Measurements from ENCODE around the gene COQ8B. TPM values are rescaled to one million over a fixed set of nuclear protein-coding genes. Genes with fewer than 3 reads are reported as not detected.

Gene COQ8B
- total RNA-seq, 6 donors from 2014 or later = 46.2 to 142 (median 65.4) TPM

DNA sequence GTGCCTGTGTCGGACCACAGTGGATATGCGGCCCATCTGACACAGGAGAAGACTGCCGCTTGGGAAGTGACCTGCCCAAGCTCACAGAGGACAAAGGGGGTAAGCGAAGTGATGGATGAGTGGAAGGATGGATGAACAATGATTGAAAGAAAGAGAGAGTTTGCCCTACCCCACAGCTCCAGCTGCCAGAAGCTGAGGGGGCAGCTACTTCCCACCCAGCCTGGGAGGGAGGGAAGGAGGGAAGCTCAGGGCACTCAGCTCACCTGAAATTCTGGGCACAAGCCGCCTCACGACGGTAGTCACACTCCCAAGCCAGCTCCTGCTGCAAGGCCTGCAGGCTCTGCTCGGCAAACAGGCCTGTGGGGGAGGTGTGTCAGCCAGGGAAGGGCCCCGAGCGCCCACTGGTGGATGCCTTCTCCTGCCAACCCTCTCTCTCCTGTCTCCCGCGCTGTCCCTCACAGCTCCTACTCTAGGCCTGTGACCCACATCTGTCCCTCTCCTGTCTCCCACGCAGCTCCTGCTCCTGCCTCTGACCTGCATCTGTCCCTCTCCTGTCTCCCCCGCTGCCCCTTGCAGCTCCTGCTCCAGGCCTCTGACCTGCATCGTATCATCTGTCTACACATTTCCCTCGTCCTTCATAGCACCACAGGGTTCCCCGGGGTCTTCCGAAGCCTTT is 14.2 kb downstream of the COQ8B start:
- TF ChIP-seq EP300 (IDR thresholded peaks at IDR 0.05) = no peak
- no peak for TF ChIP-seq POLR2AphosphoS5 (IDR thresholded peaks at IDR 0.05)
- TF ChIP-seq POLR2A (IDR thresholded peaks at IDR 0.05) = no peak
- TF ChIP-seq, protein P1, sequence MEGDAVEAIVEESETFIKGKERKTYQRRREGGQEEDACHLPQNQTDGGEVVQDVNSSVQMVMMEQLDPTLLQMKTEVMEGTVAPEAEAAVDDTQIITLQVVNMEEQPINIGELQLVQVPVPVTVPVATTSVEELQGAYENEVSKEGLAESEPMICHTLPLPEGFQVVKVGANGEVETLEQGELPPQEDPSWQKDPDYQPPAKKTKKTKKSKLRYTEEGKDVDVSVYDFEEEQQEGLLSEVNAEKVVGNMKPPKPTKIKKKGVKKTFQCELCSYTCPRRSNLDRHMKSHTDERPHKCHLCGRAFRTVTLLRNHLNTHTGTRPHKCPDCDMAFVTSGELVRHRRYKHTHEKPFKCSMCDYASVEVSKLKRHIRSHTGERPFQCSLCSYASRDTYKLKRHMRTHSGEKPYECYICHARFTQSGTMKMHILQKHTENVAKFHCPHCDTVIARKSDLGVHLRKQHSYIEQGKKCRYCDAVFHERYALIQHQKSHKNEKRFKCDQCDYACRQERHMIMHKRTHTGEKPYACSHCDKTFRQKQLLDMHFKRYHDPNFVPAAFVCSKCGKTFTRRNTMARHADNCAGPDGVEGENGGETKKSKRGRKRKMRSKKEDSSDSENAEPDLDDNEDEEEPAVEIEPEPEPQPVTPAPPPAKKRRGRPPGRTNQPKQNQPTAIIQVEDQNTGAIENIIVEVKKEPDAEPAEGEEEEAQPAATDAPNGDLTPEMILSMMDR (IDR thresholded peaks at IDR 0.05) = no peak
- Histone ChIP-seq H3K27me3 (no peaks in the 10 kb centered on the region), H3K36me3 (peaks cover 18 to 82% (median 65%) of the 10 kb centered on the region in 4 donors), H3K9me3 (no peaks in the 10 kb centered on the region), H3K4me3 (no peak overlapping the region), H3K27ac (no peak overlapping the region), H3K4me1 (no peaks in the 10 kb centered on the region)
- DNase-seq = no peak
- no peak for ATAC-seq (ENCODE audit: low FRiP score in 2 of 2)
- 77 to 85% methylated on average over 18 of the region's 18 CpGs for WGBS, 2 donors

- TF ChIP-seq POLR2A (IDR thresholded peaks at IDR 0.05) = no peak
- TF ChIP-seq POLR2AphosphoS5 (IDR thresholded peaks at IDR 0.05) = no peak
- TF ChIP-seq, protein P1 (IDR thresholded peaks at IDR 0.05) = no peak
- no peak for TF ChIP-seq EP300 (IDR thresholded peaks at IDR 0.05)
- no peaks in the 10 kb centered on the region for H3K27me3 ChIP-seq
- no peaks in the 10 kb centered on the region for H3K9me3 ChIP-seq
- H3K4me1 ChIP-seq = no peaks in the 10 kb centered on the region
- no peak overlapping the region for H3K27ac ChIP-seq
- H3K36me3 ChIP-seq = peaks cover 18 to 87% (median 64%) of the 10 kb centered on the region in 4 donors
- 90 to 95% methylated on average over 6 of the region's 6 CpGs for WGBS, 2 donors
- DNase-seq (no peak), ATAC-seq (ENCODE audit: low FRiP score in 2 of 2) (no peak)
- no peak overlapping the region for H3K4me3 ChIP-seq
Observed at GRCh38 chr19:40701758-40702157, 14.9 kb downstream of the COQ8B start.

DNA sequence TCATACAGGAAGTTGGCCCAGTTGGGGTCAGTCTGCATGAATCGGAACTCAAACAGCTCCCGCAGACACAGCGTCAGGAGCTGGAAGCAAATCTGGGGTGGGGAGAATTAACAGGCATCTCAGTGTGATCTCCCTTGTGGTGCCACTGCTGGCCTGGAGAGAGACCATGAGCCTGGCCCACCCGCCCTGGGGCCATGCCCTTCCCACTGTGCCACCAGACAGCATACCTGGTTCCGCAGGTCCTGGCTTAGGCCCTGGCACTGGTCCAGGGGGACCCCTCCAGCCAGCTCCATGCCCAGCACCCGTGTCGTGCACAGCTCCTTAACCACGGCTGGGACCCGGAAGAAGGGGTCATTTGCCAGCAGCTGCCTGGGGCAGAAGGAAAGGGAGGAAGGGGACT is 16.6 kb downstream of the COQ8B start:
- Histone ChIP-seq H3K4me1 (no peaks in the 10 kb centered on the region), H3K4me3 (no peak overlapping the region), H3K36me3 (peaks cover 18 to 87% (median 59%) of the 10 kb centered on the region in 4 donors), H3K27me3 (no peaks in the 10 kb centered on the region), H3K27ac (no peak overlapping the region), H3K9me3 (no peaks in the 10 kb centered on the region)
- 92% methylated on average over 4 to 7 of the region's 9 CpGs for WGBS, 2 donors
- TF ChIP-seq EP300 (IDR thresholded peaks at IDR 0.05) = no peak
- TF ChIP-seq POLR2A (IDR thresholded peaks at IDR 0.05) = no peak
- no peak for TF ChIP-seq POLR2AphosphoS5 (IDR thresholded peaks at IDR 0.05)
- TF ChIP-seq, protein P1 (IDR thresholded peaks at IDR 0.05) = no peak
- DNase-seq (peak in 1 of 2 donors; percentile 68), ATAC-seq (ENCODE audit: low FRiP score in 2 of 2) (no peak)

DNA sequence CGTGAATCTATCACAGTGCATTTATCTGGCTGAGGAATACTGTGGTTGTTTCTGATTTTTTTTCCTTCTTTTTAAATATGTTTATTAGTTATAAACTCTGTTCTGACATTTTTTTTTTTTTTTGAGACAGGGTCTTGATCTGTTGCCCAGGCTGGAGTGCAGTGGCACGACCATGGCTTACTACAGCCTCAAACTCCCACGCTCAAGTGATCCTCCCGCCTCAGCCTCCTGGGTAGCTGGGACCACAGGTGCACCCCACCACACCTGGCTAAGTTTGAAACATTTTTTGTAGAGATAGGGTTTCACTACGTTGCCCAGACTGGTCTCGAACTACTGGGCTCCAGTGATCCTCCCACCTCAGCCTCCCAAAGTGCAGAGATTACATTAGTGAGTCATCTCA is 19.7 kb downstream of the COQ8B start:
- no peaks in the 10 kb centered on the region for H3K4me1 ChIP-seq
- no peaks in the 10 kb centered on the region for H3K9me3 ChIP-seq
- no peak overlapping the region for H3K4me3 ChIP-seq
- 95 to 96% methylated on average over 6 of the region's 6 CpGs for WGBS, 2 donors
- ATAC-seq (ENCODE audit: low FRiP score in 2 of 2) (no peak), DNase-seq (no peak)
- no peak overlapping the region for H3K27ac ChIP-seq
- peaks cover 3 to 83% (median 36%) of the 10 kb centered on the region in 4 donors for H3K36me3 ChIP-seq
- no peak for TF ChIP-seq POLR2AphosphoS5 (IDR thresholded peaks at IDR 0.05)
- no peak for TF ChIP-seq EP300 (IDR thresholded peaks at IDR 0.05)
- TF ChIP-seq POLR2A (IDR thresholded peaks at IDR 0.05) = no peak
- TF ChIP-seq, protein P1 (IDR thresholded peaks at IDR 0.05) = no peak
- H3K27me3 ChIP-seq = no peaks in the 10 kb centered on the region

DNA sequence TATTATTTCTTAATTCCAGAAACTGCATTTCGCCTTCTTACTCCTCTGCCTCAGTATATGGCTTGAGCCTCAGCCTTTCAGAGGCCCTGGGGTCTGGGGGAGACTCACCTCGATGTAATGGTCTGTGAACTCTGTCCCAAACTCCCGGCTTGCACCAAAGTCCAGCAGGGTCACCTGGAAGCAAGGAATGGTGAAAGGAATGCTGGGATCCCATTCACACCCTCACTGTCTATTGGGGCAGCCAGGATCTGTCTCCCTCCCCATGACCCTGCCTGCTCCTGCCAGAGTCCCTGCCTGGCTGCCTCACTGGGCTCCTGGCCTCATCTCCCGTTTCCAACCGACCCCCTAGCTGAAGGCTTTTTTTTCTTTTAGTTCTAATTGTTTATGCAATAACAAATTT is 20.8 kb downstream of the COQ8B start:
- H3K4me1 ChIP-seq = peaks cover 5 to 9% (median 7%) of the 10 kb centered on the region in 4 donors
- no peak overlapping the region for H3K27ac ChIP-seq
- DNase-seq (no peak), ATAC-seq (ENCODE audit: low FRiP score in 2 of 2) (no peak)
- H3K27me3 ChIP-seq = no peaks in the 10 kb centered on the region
- 89 to 97% methylated on average over 5 of the region's 5 CpGs for WGBS, 2 donors
- H3K9me3 ChIP-seq = no peaks in the 10 kb centered on the region
- peaks cover 0 to 72% (median 26%) of the 10 kb centered on the region in 4 donors for H3K36me3 ChIP-seq
- H3K4me3 ChIP-seq = no peak overlapping the region
- TF ChIP-seq, protein P1 (IDR thresholded peaks at IDR 0.05) = no peak
- TF ChIP-seq POLR2A (IDR thresholded peaks at IDR 0.05) = no peak
- no peak for TF ChIP-seq EP300 (IDR thresholded peaks at IDR 0.05)
- TF ChIP-seq POLR2AphosphoS5 (IDR thresholded peaks at IDR 0.05) = no peak

Measured in upper lobe of left lung (tissue), 6 donors.